SU-DHL-6 (cell line): Measurements from ENCODE around the gene GALNT16.

Experiments
- H2AFZ ChIP-seq: fragments of 200-600 bp; sonication (generic); 2 replicates; pipeline ENCODE4 v1.6.1; 2014; ENCODE audit warnings: low read depth, mild to moderate bottlenecking, moderate library complexity, mixed read lengths, antibody characterized with exemption, low read length; ENCODE audit not compliant: severe bottlenecking
- H3F3A ChIP-seq: fragments of 200-600 bp; shearing (Covaris generic); 2 replicates; pipeline ENCODE4 v1.6.0; 2016; ENCODE audit warnings: antibody characterized with exemption, mild to moderate bottlenecking; ENCODE audit not compliant: insufficient read depth
- H3K27ac ChIP-seq: fragments of 200-600 bp; sonication (generic); 2 replicates; pipeline ENCODE4 v1.5.1; 2016; ENCODE audit warnings: low read depth, mild to moderate bottlenecking, low read length, moderate library complexity, mixed read lengths
- H3K27me3 ChIP-seq: fragments of 200-600 bp; sonication (generic), shearing (Covaris generic); 2 replicates; pipeline ENCODE4 v1.6.0; 2014; ENCODE audit warnings: mild to moderate bottlenecking, low read length
- H3K36me3 ChIP-seq: fragments of 200-600 bp; sonication (generic); 2 replicates; pipeline ENCODE4 v1.6.1; 2014; ENCODE audit warnings: mild to moderate bottlenecking, low read length, mixed read lengths
- H3K4me2 ChIP-seq: fragments of 300-600, 200-600 bp; shearing (Covaris generic), sonication (generic); 2 replicates; pipeline ENCODE4 v1.6.0; 2014; ENCODE audit warnings: low read length, low read depth, mild to moderate bottlenecking; ENCODE audit not compliant: poor library complexity, severe bottlenecking
- H3K4me3 ChIP-seq: fragments of 200-600 bp; sonication (generic); 2 replicates; pipeline ENCODE4 v1.5.1; 2014; ENCODE audit warnings: antibody characterized with exemption, low read length, mild to moderate bottlenecking, mixed read lengths; ENCODE audit not compliant: insufficient read depth, poor library complexity, severe bottlenecking
- H3K79me2 ChIP-seq: fragments of 200-600 bp; sonication (generic); 2 replicates; pipeline ENCODE4 v1.6.1; 2014; ENCODE audit warnings: mild to moderate bottlenecking, low read length, moderate library complexity; ENCODE audit not compliant: insufficient read depth
- H3K9ac ChIP-seq: fragments of 200-600 bp; sonication (generic); 2 replicates; pipeline ENCODE4 v1.7.0; 2014; ENCODE audit warnings: mild to moderate bottlenecking, low read length
- H3K9me2 ChIP-seq: fragments of 200-600 bp; sonication (generic); replicated peaks from 2 replicates; pipeline ENCODE4 v1.6.1; 2014; ENCODE audit warnings: low read length; ENCODE audit not compliant: insufficient read depth
- H3K9me3 ChIP-seq: fragments of 200-600 bp; sonication (generic); 2 replicates; pipeline ENCODE4 v1.6.1; 2014; ENCODE audit warnings: low read length, mixed read lengths; ENCODE audit not compliant: insufficient read depth
- H4K20me1 ChIP-seq: fragments of 200-600 bp; sonication (generic); 2 replicates; pipeline ENCODE4 v1.6.1; 2014; ENCODE audit warnings: low read depth, mild to moderate bottlenecking, antibody characterized with exemption, low read length, moderate library complexity, mixed read lengths
- EZH2phosphoT487 ChIP-seq: fragments of 200-600 bp; sonication (generic), shearing (Covaris generic); conservative IDR thresholded peaks from 2 replicates; pipeline ENCODE4 v1.6.1; 2018; ENCODE audit warnings: mild to moderate bottlenecking, antibody characterized with exemption, low read length, moderate library complexity, mixed read lengths
- TF ChIP-seq, protein P1 (sequence below): fragments of 200-600 bp; sonication (generic); IDR thresholded peaks from one replicate; pipeline ENCODE4 v1.5.1; 2017; ENCODE audit warnings: antibody characterized with exemption, mild to moderate bottlenecking, low read length, moderate library complexity; ENCODE audit not compliant: insufficient read depth, poor library complexity, severe bottlenecking

Gene GALNT16

GRCh38 chr14:69356903-69357543 is 97.1 kb downstream of the GALNT16 start:
- H3K4me2 ChIP-seq = no peak overlapping the region
- H3K27me3 ChIP-seq = no peaks in the 10 kb centered on the region
- H3K4me3 ChIP-seq = no peak overlapping the region
- no peaks in the 10 kb centered on the region for H4K20me1 ChIP-seq
- TF ChIP-seq EZH2phosphoT487 = no peak
- TF ChIP-seq, protein P1, sequence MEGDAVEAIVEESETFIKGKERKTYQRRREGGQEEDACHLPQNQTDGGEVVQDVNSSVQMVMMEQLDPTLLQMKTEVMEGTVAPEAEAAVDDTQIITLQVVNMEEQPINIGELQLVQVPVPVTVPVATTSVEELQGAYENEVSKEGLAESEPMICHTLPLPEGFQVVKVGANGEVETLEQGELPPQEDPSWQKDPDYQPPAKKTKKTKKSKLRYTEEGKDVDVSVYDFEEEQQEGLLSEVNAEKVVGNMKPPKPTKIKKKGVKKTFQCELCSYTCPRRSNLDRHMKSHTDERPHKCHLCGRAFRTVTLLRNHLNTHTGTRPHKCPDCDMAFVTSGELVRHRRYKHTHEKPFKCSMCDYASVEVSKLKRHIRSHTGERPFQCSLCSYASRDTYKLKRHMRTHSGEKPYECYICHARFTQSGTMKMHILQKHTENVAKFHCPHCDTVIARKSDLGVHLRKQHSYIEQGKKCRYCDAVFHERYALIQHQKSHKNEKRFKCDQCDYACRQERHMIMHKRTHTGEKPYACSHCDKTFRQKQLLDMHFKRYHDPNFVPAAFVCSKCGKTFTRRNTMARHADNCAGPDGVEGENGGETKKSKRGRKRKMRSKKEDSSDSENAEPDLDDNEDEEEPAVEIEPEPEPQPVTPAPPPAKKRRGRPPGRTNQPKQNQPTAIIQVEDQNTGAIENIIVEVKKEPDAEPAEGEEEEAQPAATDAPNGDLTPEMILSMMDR = no peak
- H2AFZ ChIP-seq = no peak overlapping the region
- H3K36me3 ChIP-seq = no peaks in the 10 kb centered on the region
- H3K27ac ChIP-seq = no peak overlapping the region
- no peaks in the 10 kb centered on the region for H3K9me2 ChIP-seq
- H3K79me2 ChIP-seq = no peaks in the 10 kb centered on the region
- no peaks in the 10 kb centered on the region for H3K9me3 ChIP-seq
- H3F3A ChIP-seq = no peaks in the 10 kb centered on the region
- H3K9ac ChIP-seq = no peak overlapping the region

DNA sequence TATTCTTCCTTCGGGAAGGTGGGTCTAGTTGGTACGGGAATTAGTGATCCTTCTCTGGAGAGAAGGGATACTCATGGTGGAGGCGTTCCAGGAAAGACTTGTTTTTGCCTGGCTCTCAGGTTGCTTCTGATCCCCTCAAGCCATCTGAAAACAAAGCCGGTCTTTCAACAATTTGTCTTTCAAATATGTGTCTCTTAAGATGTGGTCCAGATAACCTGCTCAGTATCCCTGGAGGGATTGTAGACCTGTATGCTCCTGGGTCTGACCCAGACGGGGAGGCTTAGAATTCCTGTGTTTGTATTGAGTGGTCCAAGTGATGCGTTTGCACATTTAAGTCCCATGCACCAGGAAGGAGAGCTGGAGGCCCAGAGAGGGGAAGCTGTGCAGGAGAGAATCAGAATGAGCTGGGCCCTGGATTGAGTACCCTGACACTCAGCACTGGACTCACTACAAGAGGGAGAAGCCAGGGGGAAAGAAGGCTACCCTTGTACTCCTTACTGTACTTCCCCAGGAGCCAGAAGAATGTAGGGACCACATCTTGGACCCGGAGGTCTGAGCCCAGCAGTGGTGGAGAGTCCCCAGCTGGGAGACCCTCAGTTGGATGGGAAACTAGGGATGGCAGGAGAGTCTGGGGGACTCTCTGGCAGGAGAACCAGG is 97.7 kb downstream of the GALNT16 start:
- Histone ChIP-seq H3K4me3 (no peak overlapping the region), H4K20me1 (no peaks in the 10 kb centered on the region), H3K9ac (no peak overlapping the region), H3F3A (no peaks in the 10 kb centered on the region), H3K9me2 (no peaks in the 10 kb centered on the region), H3K27me3 (no peaks in the 10 kb centered on the region), H3K27ac (no peak overlapping the region), H2AFZ (no peak overlapping the region), H3K36me3 (no peaks in the 10 kb centered on the region), H3K4me2 (no peak overlapping the region), H3K79me2 (no peaks in the 10 kb centered on the region), H3K9me3 (no peaks in the 10 kb centered on the region)
- TF ChIP-seq, protein P1 = no peak
- TF ChIP-seq EZH2phosphoT487 = no peak

DNA sequence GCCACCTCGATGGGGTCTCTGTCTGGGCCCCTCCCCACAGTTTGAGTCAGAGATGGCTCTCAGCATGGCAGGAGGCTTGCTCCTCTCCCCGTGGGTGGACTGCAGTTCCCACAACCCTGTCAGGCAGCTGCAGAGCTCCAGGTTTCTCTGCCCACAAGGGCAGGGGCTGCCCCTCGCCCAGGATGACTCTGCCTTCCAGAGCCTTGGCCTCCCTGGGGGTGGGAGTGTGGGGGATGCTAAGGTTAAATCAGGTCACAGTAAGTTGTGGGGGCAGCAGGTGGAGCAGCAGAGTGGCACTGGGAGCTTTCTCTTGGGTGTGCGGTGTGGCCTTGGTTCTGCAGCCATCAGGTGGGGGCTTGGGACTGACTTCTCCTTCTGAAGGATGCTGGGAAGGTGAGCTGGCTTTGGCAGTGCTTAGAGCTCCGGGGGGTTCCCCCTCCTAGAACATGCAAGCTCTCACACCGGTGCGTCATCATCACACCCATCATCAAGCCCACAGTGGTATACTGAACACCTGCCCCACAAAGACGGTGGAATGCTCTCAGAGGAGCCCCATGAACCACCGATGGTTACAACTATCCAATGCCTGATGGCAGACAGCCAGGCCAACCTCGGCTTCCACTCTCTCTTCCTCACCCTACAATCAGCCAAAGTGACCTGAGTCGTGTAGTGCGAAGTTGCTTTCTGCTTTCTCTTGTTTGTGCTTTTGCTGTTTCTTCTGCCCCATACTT is 98.4 kb downstream of the GALNT16 start:
- no peak for TF ChIP-seq EZH2phosphoT487
- TF ChIP-seq, protein P1 = no peak
- Histone ChIP-seq H3K4me3 (no peak overlapping the region), H3K36me3 (no peaks in the 10 kb centered on the region), H3K27ac (no peak overlapping the region), H3K79me2 (no peaks in the 10 kb centered on the region), H3K9ac (no peak overlapping the region), H3K27me3 (no peaks in the 10 kb centered on the region), H3F3A (no peaks in the 10 kb centered on the region), H3K9me3 (no peaks in the 10 kb centered on the region), H3K9me2 (no peaks in the 10 kb centered on the region), H4K20me1 (no peaks in the 10 kb centered on the region), H2AFZ (no peak overlapping the region), H3K4me2 (no peak overlapping the region)
